ENCODE results near the gene MEIS2.

MEIS2 gene

GRCh38 chr15:37093480-37094332 lies 6.6 kb downstream of the MEIS2 start (continued):
- TF ChIP-seq HOXA7 (CRISPR knock-in tag; IDR thresholded peaks at IDR 0.05; ENCODE audit: borderline replicate concordance) = no peak

GRCh38 chr15:37090543-37091175 lies 9.7 kb downstream of the MEIS2 start:
- CTCF ChIA-PET = no interaction called here

GRCh38 chr15:37088436-37088835 lies 11.9 kb downstream of the MEIS2 start:
- Histone ChIP-seq H3K27ac (ENCODE audit: extremely low read depth, low read depth, low read length) (no peak overlapping the region), H3K9me3 (ENCODE audit: control insufficient read depth, insufficient read depth, low read depth, low read length) (no peaks in the 10 kb centered on the region), H3K4me1 (ENCODE audit: control insufficient read depth, insufficient read depth, low read length) (peaks cover 7% of the 10 kb centered on the region), H3K4me3 (ENCODE audit: low read depth, low read length) (no peak overlapping the region), H3K36me3 (ENCODE audit: control insufficient read depth in 2 of 2, insufficient read depth in 1 of 2, low read length in 2 of 2) (peaks cover 34 to 38% of the 10 kb centered on the region in 2 experiments)
- ChIA-PET POLR2A (no interaction called here), CTCF (no interaction called here)
- no peak for TF ChIP-seq ZSCAN5A (tag by site-specific recombination; IDR thresholded peaks at IDR 0.05)
- TF ChIP-seq ZNF555 (tag by site-specific recombination; conservative IDR thresholded peaks at IDR 0.05) = no peak
- TF ChIP-seq ZNF513 (tag by site-specific recombination; IDR thresholded peaks at IDR 0.05) = no peak
- no peak for TF ChIP-seq ZNF335 (tag by site-specific recombination; conservative IDR thresholded peaks at IDR 0.05)
- no peak for TF ChIP-seq AEBP2 (tag by site-specific recombination; IDR thresholded peaks at IDR 0.05; ENCODE audit: borderline replicate concordance)
- TF ChIP-seq ZNF654 (tag by site-specific recombination; IDR thresholded peaks at IDR 0.05; ENCODE audit: low read depth) = no peak
- no peak for TF ChIP-seq ZNF184 (tag by site-specific recombination; IDR thresholded peaks at IDR 0.05)

More at GRCh38 chr15:37090543-37091175, 9.7 kb downstream of the MEIS2 start:
- Histone ChIP-seq H3K9me3 (ENCODE audit: control insufficient read depth, insufficient read depth, low read depth, low read length) (no peaks in the 10 kb centered on the region), H3K27ac (ENCODE audit: extremely low read depth, low read depth, low read length) (no peak overlapping the region), H3K36me3 (ENCODE audit: control insufficient read depth in 2 of 2, insufficient read depth in 1 of 2, low read length in 2 of 2) (peaks cover 38 to 47% of the 10 kb centered on the region in 2 experiments), H3K4me3 (ENCODE audit: low read depth, low read length) (no peak overlapping the region), H3K4me1 (ENCODE audit: control insufficient read depth, insufficient read depth, low read length) (peaks cover 11% of the 10 kb centered on the region)
- TF ChIP-seq ZNF645 (tag by site-specific recombination; IDR thresholded peaks at IDR 0.05) (no peak), ZNF138 (tag by site-specific recombination; IDR thresholded peaks at IDR 0.05; ENCODE audit: borderline replicate concordance) (no peak), ZNF416 (tag by site-specific recombination; IDR thresholded peaks at IDR 0.05) (no peak), OVOL3 (tag by site-specific recombination; IDR thresholded peaks at IDR 0.05) (no peak), ZNF747 (tag by site-specific recombination; IDR thresholded peaks at IDR 0.05) (no peak), ZNF692 (tag by site-specific recombination; IDR thresholded peaks at IDR 0.05) (no peak), ZNF701 (tag by site-specific recombination; IDR thresholded peaks at IDR 0.05) (no peak), ZBTB11 (tag by site-specific recombination; conservative IDR thresholded peaks at IDR 0.05; ENCODE audit: low read depth) (no peak), ZNF239 (tag by site-specific recombination; IDR thresholded peaks at IDR 0.05) (no peak), IKZF3 (tag by site-specific recombination; IDR thresholded peaks at IDR 0.05) (no peak)
- POLR2A ChIA-PET = no interaction called here

Measured in HEK293 (cell line).